WTC11 (cell line): ENCODE measurements around the gene GIMAP7.

Source experiments
- TF ChIP-seq, protein P1 (sequence below): sonication (generic); formaldehyde crosslinking; IDR thresholded peaks from 2 replicates; pipeline ENCODE4 v1.8.1; 2022; ENCODE audit warnings: low read depth, missing genetic modification reagents, borderline replicate concordance
- TF ChIP-seq, protein P2 (sequence below): fragments of 200-600 bp; IDR thresholded peaks from 2 replicates; pipeline ENCODE4 v1.8.0; 2022; ENCODE audit warnings: antibody characterized with exemption
- TF ChIP-seq, protein P3 (sequence below): sonication (generic); formaldehyde crosslinking; IDR thresholded peaks from 2 replicates; pipeline ENCODE4 v1.8.1; 2023; ENCODE audit warnings: mild to moderate bottlenecking, missing genetic modification reagents, moderate library complexity

DNA sequence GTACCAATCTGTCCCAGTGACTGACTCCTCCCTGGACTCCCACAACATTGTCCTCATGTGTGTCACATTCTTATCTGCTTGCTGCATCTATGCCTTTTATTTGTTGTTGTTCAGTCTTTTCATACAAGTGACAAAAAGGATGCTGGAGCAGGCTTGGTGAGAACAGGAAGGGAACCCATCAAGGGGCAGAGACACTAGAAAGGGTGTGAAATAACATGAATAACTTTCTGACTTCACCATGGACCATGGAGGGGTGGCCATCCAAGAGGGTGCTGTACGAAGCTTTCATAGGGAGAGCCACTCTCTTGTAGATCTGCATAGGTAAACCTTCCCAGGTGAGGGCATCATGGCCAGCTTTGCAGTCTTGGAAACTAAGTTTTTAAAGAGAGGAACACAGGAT, 49.7 kb upstream of the GIMAP7 start:
- TF ChIP-seq, protein P1, sequence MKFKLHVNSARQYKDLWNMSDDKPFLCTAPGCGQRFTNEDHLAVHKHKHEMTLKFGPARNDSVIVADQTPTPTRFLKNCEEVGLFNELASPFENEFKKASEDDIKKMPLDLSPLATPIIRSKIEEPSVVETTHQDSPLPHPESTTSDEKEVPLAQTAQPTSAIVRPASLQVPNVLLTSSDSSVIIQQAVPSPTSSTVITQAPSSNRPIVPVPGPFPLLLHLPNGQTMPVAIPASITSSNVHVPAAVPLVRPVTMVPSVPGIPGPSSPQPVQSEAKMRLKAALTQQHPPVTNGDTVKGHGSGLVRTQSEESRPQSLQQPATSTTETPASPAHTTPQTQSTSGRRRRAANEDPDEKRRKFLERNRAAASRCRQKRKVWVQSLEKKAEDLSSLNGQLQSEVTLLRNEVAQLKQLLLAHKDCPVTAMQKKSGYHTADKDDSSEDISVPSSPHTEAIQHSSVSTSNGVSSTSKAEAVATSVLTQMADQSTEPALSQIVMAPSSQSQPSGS (CRISPR knock-in tag): no peak
- TF ChIP-seq, protein P2, sequence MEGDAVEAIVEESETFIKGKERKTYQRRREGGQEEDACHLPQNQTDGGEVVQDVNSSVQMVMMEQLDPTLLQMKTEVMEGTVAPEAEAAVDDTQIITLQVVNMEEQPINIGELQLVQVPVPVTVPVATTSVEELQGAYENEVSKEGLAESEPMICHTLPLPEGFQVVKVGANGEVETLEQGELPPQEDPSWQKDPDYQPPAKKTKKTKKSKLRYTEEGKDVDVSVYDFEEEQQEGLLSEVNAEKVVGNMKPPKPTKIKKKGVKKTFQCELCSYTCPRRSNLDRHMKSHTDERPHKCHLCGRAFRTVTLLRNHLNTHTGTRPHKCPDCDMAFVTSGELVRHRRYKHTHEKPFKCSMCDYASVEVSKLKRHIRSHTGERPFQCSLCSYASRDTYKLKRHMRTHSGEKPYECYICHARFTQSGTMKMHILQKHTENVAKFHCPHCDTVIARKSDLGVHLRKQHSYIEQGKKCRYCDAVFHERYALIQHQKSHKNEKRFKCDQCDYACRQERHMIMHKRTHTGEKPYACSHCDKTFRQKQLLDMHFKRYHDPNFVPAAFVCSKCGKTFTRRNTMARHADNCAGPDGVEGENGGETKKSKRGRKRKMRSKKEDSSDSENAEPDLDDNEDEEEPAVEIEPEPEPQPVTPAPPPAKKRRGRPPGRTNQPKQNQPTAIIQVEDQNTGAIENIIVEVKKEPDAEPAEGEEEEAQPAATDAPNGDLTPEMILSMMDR: no peak
- TF ChIP-seq, protein P3, sequence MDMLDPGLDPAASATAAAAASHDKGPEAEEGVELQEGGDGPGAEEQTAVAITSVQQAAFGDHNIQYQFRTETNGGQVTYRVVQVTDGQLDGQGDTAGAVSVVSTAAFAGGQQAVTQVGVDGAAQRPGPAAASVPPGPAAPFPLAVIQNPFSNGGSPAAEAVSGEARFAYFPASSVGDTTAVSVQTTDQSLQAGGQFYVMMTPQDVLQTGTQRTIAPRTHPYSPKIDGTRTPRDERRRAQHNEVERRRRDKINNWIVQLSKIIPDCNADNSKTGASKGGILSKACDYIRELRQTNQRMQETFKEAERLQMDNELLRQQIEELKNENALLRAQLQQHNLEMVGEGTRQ (CRISPR knock-in tag): no peak
